Fibroblast of villous mesenchyme (primary cell): ENCODE data around the gene HSD11B2. TPM values are rescaled to one million over a fixed set of nuclear protein-coding genes. Genes with fewer than 3 reads are reported as not detected.
A peak's percentile ranks its signal among the peaks of the same experiment; 100 is the strongest.

Experiments
- DNase-seq: peaks from one replicate; pipeline ENCODE4 v3.0.0-alpha.2; 2010; ENCODE audit warnings: low read depth
- H3K4me3 ChIP-seq: 2 replicates; pipeline ENCODE4 v1.5.1; 2011; ENCODE audit warnings: low read depth, mild to moderate bottlenecking, low read length
- CTCF ChIP-seq: IDR thresholded peaks from 2 replicates; pipeline ENCODE4 v1.5.1; 2012; ENCODE audit warnings: low read depth, mild to moderate bottlenecking, low read length; ENCODE audit not compliant: insufficient read depth
- total RNA-seq: library from RNA; depleted of rRNA; stranded (reverse); fragments of >200 nt; gene quantifications from 2 replicates; pipeline ENCODE4 v1.2.3, GENCODE V29; 2012

The HSD11B2 gene
- total RNA-seq, 1 donor, result not detected

GRCh38 chr16:67404740-67405226 is 26.1 kb upstream of the HSD11B2 start:
- no peak overlapping the region for H3K4me3 ChIP-seq
- TF ChIP-seq CTCF, result no peak
- no peak for DNase-seq

- TF ChIP-seq CTCF, result no peak
- no peak overlapping the region for H3K4me3 ChIP-seq
- DNase-seq, result no peak
Measured at GRCh38 chr16:67405336-67405735, 25.6 kb upstream of the HSD11B2 start.

- no peak overlapping the region for H3K4me3 ChIP-seq
- no peak for TF ChIP-seq CTCF
- DNase-seq, result peak; percentile 64
Measured at GRCh38 chr16:67406111-67406971, 24.6 kb upstream of the HSD11B2 start.

GRCh38 chr16:67407176-67407787 is 23.6 kb upstream of the HSD11B2 start:
- TF ChIP-seq CTCF, result no peak
- DNase-seq, result no peak
- H3K4me3 ChIP-seq, result no peak overlapping the region

GRCh38 chr16:67407788-67408452 is 23.0 kb upstream of the HSD11B2 start:
- no peak for DNase-seq
- H3K4me3 ChIP-seq, result no peak overlapping the region
- peak; percentile 11 for TF ChIP-seq CTCF

GRCh38 chr16:67409631-67410030 is 21.3 kb upstream of the HSD11B2 start:
- no peak overlapping the region for H3K4me3 ChIP-seq
- DNase-seq, result no peak
- TF ChIP-seq CTCF, result no peak
